Inflammatory macrophage treated with lipopolysaccharide for 4 hours (primary cell): Measurements from ENCODE around the gene MFAP4.

Experiments
- DNase-seq: peaks from one replicate; pipeline ENCODE4 v3.0.0-alpha.2; 2020

Gene MFAP4

GRCh38 chr17:19347323-19348080 is 39.5 kb downstream of the MFAP4 start:
- no peak for DNase-seq

- no peak for DNase-seq
Measured at GRCh38 chr17:19346351-19347255, 40.4 kb downstream of the MFAP4 start.

GRCh38 chr17:19345486-19346350 is 41.3 kb downstream of the MFAP4 start:
- DNase-seq = no peak

- no peak for DNase-seq
Measured at GRCh38 chr17:19345067-19345460, 41.9 kb downstream of the MFAP4 start.

- no peak for DNase-seq
Measured at GRCh38 chr17:19344311-19345066, 42.5 kb downstream of the MFAP4 start.

GRCh38 chr17:19343671-19344151 is 43.3 kb downstream of the MFAP4 start:
- no peak for DNase-seq

- no peak for DNase-seq
Measured at GRCh38 chr17:19343256-19343630, 43.7 kb downstream of the MFAP4 start.

GRCh38 chr17:19342611-19343255 is 44.3 kb downstream of the MFAP4 start:
- DNase-seq = no peak

- DNase-seq = no peak
Measured at GRCh38 chr17:19341641-19342610, 45.1 kb downstream of the MFAP4 start.

- no peak for DNase-seq
Measured at GRCh38 chr17:19341211-19341631, 45.8 kb downstream of the MFAP4 start.

GRCh38 chr17:19339341-19339815 is 47.6 kb downstream of the MFAP4 start:
- no peak for DNase-seq

GRCh38 chr17:19338031-19338990 is 48.7 kb downstream of the MFAP4 start:
- DNase-seq = peak; percentile 74

GRCh38 chr17:19337712-19338023 is 49.3 kb downstream of the MFAP4 start:
- DNase-seq = no peak

GRCh38 chr17:19336938-19337711 is 49.9 kb downstream of the MFAP4 start:
- DNase-seq = no peak

GRCh38 chr17:19335951-19336631 is 50.9 kb downstream of the MFAP4 start:
- DNase-seq = no peak

- DNase-seq = no peak
Measured at GRCh38 chr17:19334331-19334730, 52.7 kb downstream of the MFAP4 start.

- no peak for DNase-seq
Measured at GRCh38 chr17:19333736-19334290, 53.2 kb downstream of the MFAP4 start.
